HepG2 (cell line): ENCODE measurements around the gene PHKA2. TPM values are rescaled to one million over a fixed set of nuclear protein-coding genes. Genes with fewer than 3 reads are reported as not detected.

Experiments
- ATAC-seq: fragments of 200-7000 bp; cut with Tn5 transposase; 3 replicates; pipeline ENCODE4 v1.9.1; 2020; ENCODE audit warnings: mild to moderate bottlenecking, moderate library complexity
- BruUV-seq: library from RNA; stranded (reverse); fragments of 400-500 nt; replicated peaks from 2 replicates; lab custom pipeline; 2021; lab: Mats Ljungman, UMichigan
- CTCF ChIA-PET: fragments of 300-600 bp; formaldehyde crosslinking; extraction: SDS; loops from one replicate; lab custom pipeline; 2021; ENCODE audit warnings: low total read pairs, inconsistent platforms, low intra/inter-chr PET ratio; lab: Yijun Ruan, JAX
- POLR2A ChIA-PET: fragments of 350-600 bp; sonication (Branson Sonifier 250); formaldehyde crosslinking; loops from one replicate; lab custom pipeline; 2020; ENCODE audit warnings: antibody characterized with exemption, inconsistent platforms; lab: Yijun Ruan, JAX
- DNase-seq: peaks from one replicate; pipeline ENCODE4 v3.0.0-alpha.2; 2015; ENCODE audit warnings: low spot score
- FAIRE-seq: peaks from 3 replicates; lab custom pipeline; 2011; peaks lifted over from hg19 to GRCh38; lab: Jason Lieb, UNC
- H2AFZ ChIP-seq: one replicate; pipeline ENCODE4 v1.6.1; 2011; ENCODE audit warnings: low read length, inconsistent platforms
- H3K27ac ChIP-seq: fragments of 300-600 bp; 3 replicates; pipeline ENCODE4 v1.8.0; 2011; ENCODE audit warnings: mixed run types, mild to moderate bottlenecking, mixed read lengths, low read length, inconsistent platforms; ENCODE audit not compliant: insufficient read depth; ENCODE audit errors: extremely low read length
- H3K27me3 ChIP-seq, 2 experiments: fragments of 200-600 bp in 1 of 2; 2 replicates in 1 of 2; 3 replicates in 1 of 2; pipeline versions ENCODE4 v1.6.0 to v1.8.0; 2011; ENCODE audit warnings: low read length in 2 of 2, mild to moderate bottlenecking in 2 of 2, moderate library complexity in 2 of 2, inconsistent platforms in 1 of 2; ENCODE audit not compliant: insufficient read depth in 2 of 2, control insufficient read depth in 1 of 2
- H3K36me3 ChIP-seq, 2 experiments: fragments of 200-600 bp in 1 of 2; replicated peaks in 1 of 2; 2 replicates in 1 of 2; 3 replicates in 1 of 2; pipeline versions ENCODE4 v1.5.1 to v1.8.0; 2011; ENCODE audit warnings: low read length in 2 of 2, inconsistent platforms in 1 of 2; ENCODE audit not compliant: insufficient read depth in 2 of 2, control insufficient read depth in 1 of 2
- H3K4me1 ChIP-seq: 2 replicates; pipeline ENCODE4 v1.5.1; 2012; ENCODE audit warnings: low read length, inconsistent platforms; ENCODE audit not compliant: insufficient read depth
- H3K4me2 ChIP-seq: 2 replicates; pipeline ENCODE4 v1.6.0; 2011; ENCODE audit warnings: low read depth, low read length, inconsistent platforms
- H3K4me3 ChIP-seq, 3 experiments: fragments of 200-600 bp in 1 of 3; sonication (generic), shearing (Covaris generic) in 1 of 3; replicated peaks in 1 of 3; 2 replicates each; pipeline ENCODE4 v1.5.1; 2011 to 2016; ENCODE audit warnings: low read length in 3 of 3, inconsistent platforms in 2 of 3, low read depth in 2 of 3, mild to moderate bottlenecking in 2 of 3, control low read depth in 1 of 3, mixed read lengths in 1 of 3; ENCODE audit not compliant: insufficient read depth in 1 of 3
- H3K79me2 ChIP-seq: one replicate; pipeline ENCODE4 v1.6.1; 2011; ENCODE audit warnings: low read length, inconsistent platforms; ENCODE audit not compliant: insufficient read depth
- H3K9ac ChIP-seq: 2 replicates; pipeline ENCODE4 v1.6.0; 2011; ENCODE audit warnings: mild to moderate bottlenecking, low read depth, low read length, inconsistent platforms; ENCODE audit not compliant: insufficient read depth
- H3K9me3 ChIP-seq: 2 replicates; pipeline ENCODE4 v1.5.1; 2012; ENCODE audit warnings: mild to moderate bottlenecking, low read length
- H4K20me1 ChIP-seq: 2 replicates; pipeline ENCODE4 v1.6.0; 2011; ENCODE audit warnings: inconsistent platforms, mild to moderate bottlenecking, low read length, moderate library complexity; ENCODE audit not compliant: insufficient read depth
- ATF6 ChIP-seq: sonication (generic); formaldehyde crosslinking; conservative IDR thresholded peaks from 2 replicates; pipeline ENCODE4 v1.4.0; 2020; ENCODE audit warnings: missing genetic modification reagents
- CC2D1A ChIP-seq: sonication (generic); formaldehyde crosslinking; IDR thresholded peaks from 2 replicates; pipeline ENCODE4 v1.8.1; 2023; ENCODE audit warnings: mild to moderate bottlenecking, missing genetic modification reagents
- FIP1L1 ChIP-seq: fragments of 200-400 bp; formaldehyde crosslinking; IDR thresholded peaks from 2 replicates; pipeline ENCODE4 v1.6.1; 2018; ENCODE audit warnings: low read depth, mild to moderate bottlenecking, low read length, moderate library complexity, borderline replicate concordance; ENCODE audit not compliant: insufficient read depth
- FOXO1 ChIP-seq: sonication (generic); formaldehyde crosslinking; IDR thresholded peaks from 2 replicates; pipeline ENCODE4 v1.4.0; 2020; ENCODE audit warnings: missing genetic modification reagents
- PBX2 ChIP-seq: IDR thresholded peaks from 2 replicates; pipeline ENCODE4 v1.6.1; 2016; ENCODE audit warnings: control low read depth
- SIN3A ChIP-seq: IDR thresholded peaks from 2 replicates; pipeline ENCODE4 v1.6.1; 2011; ENCODE audit warnings: low read depth, mild to moderate bottlenecking, control low read depth, low read length, borderline replicate concordance
- WGBS: methylation state at CpG from one replicate; pipeline ENCODE4 v1.1.6; 2017; ENCODE audit warnings: low lambda C conversion rate; 5-methylcytosine and 5-hydroxymethylcytosine counted together
- in situ Hi-C: cut with HindIII; loops from 2 replicates; pipeline ENCODE4 v1.10.0; 2017; ENCODE audit warnings: low pct_unique_long_range_greater_than_20kb; ENCODE audit not compliant: extremely low pct_ligation_motif_present
- intact Hi-C: fragments of 100-400 bp; cut with micrococcal nuclease; formaldehyde crosslinking; loops from one replicate; pipeline ENCODE4 v1.10.0; 2022; ENCODE audit not compliant: unreplicated experiment
- polyA plus RNA-seq, 8 experiments: library from polyadenylated mRNA; depleted of rRNA in 3 of 8; stranded (reverse) in 7 of 8; unstranded in 1 of 8; fragments of >200 nt; fragmentation: Illumina TruSeq in 4 of 8; extraction: Trizol in 4 of 8; gene quantifications; 2 replicates each; pipeline versions ENCODE4 v1.2.1 to v1.2.3, GENCODE V29; 2011 to 2016; ENCODE audit warnings: low read depth in 4 of 8, missing spikeins in 1 of 8, mixed read lengths in 1 of 8; ENCODE audit not compliant: insufficient read depth in 1 of 8
- total RNA-seq, 5 experiments: library from RNA; depleted of rRNA; stranded (reverse); fragments of >200 nt; fragmentation: Illumina TruSeq; extraction: Trizol; gene quantifications; 2 replicates each; pipeline ENCODE4 v1.2.3, GENCODE V29; 2016; ENCODE audit warnings: low read depth in 1 of 5

PHKA2 gene
- total and polyA plus RNA-seq, 2 of the 13 experiments (the other 11 are each of a cell fraction or from before 2014, with no cell fraction given) = 20.5 to 273 TPM

DNA sequence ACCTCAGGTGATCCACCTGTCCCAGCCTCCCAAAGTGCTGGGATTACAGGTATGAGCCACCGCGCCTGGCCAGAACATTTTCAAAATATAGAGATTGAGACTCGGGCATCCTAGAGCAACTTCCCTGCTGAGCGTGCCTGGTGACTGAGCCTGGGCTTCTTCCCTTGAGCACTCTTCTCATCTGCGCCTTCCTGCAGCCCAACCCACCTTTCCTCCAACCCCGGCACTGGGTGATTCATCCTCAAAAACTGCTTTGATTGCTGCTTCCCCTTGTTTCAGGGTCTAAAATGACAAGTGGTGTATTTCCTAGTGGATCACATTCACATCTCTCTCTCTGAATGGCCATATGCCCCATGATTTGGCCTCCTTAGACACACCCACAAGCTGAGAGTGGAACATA lies 37.8 kb downstream of the PHKA2 start:
- H3K4me1 ChIP-seq = no peaks in the 10 kb centered on the region
- 100% methylated on average over 3 of the region's 6 CpGs for whole genome bisulfite sequencing
- CTCF ChIA-PET = no interaction called here
- TF ChIP-seq CC2D1A (CRISPR knock-in tag) = no peak
- TF ChIP-seq FIP1L1 = no peak
- no peak for TF ChIP-seq PBX2 (CRISPR knock-in tag)
- TF ChIP-seq ATF6 (CRISPR knock-in tag) = no peak
- TF ChIP-seq SIN3A = no peak
- TF ChIP-seq FOXO1 (CRISPR knock-in tag) = no peak
- TF ChIP-seq, all 625 proteins: peak for 0
- H3K79me2 ChIP-seq = no peaks in the 10 kb centered on the region
- ATAC-seq = no peak
- H3K27me3 ChIP-seq = no peaks in the 10 kb centered on the region
- no peak for DNase-seq
- no peak overlapping the region for H3K4me3 ChIP-seq
- H3K27ac ChIP-seq = no peak overlapping the region
- POLR2A ChIA-PET = no interaction called here
- no peak overlapping the region for H3K4me2 ChIP-seq
- intact Hi-C loops = no loop called here
- peaks cover 9 to 64% of the 10 kb centered on the region in 2 experiments; a peak in 4 of 5 replicates for H3K36me3 ChIP-seq
- no peak overlapping the region for H3K9ac ChIP-seq
- BruUV-seq = no TSS peak
- H2AFZ ChIP-seq = no peak overlapping the region
- FAIRE-seq = no peak
- no peaks in the 10 kb centered on the region for H3K9me3 ChIP-seq
- H4K20me1 ChIP-seq = 0 out of 2 replicates have a peak, but pooled peaks cover 2% of the 10 kb centered on the region
- in situ Hi-C loops = loop anchor here (25.0 kb wide), 1 partner anchor 391 kb away; the partner anchor contains the start of gene PDHA1
